IPS-NIHi11 (cell line): ENCODE results near the gene KCTD13.
"Not testable (repeated sequence)": the region's sequence is repeated elsewhere in the genome, so short reads cannot be mapped to it uniquely, and the experiment has no call there.

Experiments used
- DNase-seq: peaks from one replicate; pipeline ENCODE4 v3.0.0; 2012; ENCODE audit warnings: mixed read lengths, low spot score

Gene KCTD13

GRCh38 chr16:29906520-29907244 is 19.3 kb downstream of the KCTD13 start:
- no peak for DNase-seq

- no peak for DNase-seq
These were observed 20.4 kb downstream of the KCTD13 start for GRCh38 chr16:29905668-29906067.

- DNase-seq, result no peak
These were observed 21.1 kb downstream of the KCTD13 start for GRCh38 chr16:29904947-29905346.

GRCh38 chr16:29903590-29903989 is 22.4 kb downstream of the KCTD13 start:
- no peak for DNase-seq

- no peak for DNase-seq
These were observed 24.4 kb downstream of the KCTD13 start for GRCh38 chr16:29901607-29901945.

- DNase-seq, result peak; percentile 33
These were observed 25.0 kb downstream of the KCTD13 start for GRCh38 chr16:29900888-29901606.

GRCh38 chr16:29900102-29900887 is 25.7 kb downstream of the KCTD13 start, which contains the start of gene ASPHD1:
Gene ASPHD1 (plus strand): TSS chr16:29900488. CDS start chr16:29900972, 484 bp downstream.
- peak; percentile 91 for DNase-seq

- peak; percentile 88 for DNase-seq
These were observed 26.4 kb downstream of the KCTD13 start, which contains the start of gene SEZ6L2 for GRCh38 chr16:29899516-29900101. Gene SEZ6L2 (minus strand): TSS chr16:29899550. CDS start chr16:29899019, 531 bp downstream.

- peak; percentile 86 for DNase-seq
These were observed 27.1 kb downstream of the KCTD13 start for GRCh38 chr16:29898804-29899515.

GRCh38 chr16:29898135-29898803 is 27.8 kb downstream of the KCTD13 start:
- DNase-seq, result peak; percentile 46

GRCh38 chr16:29897333-29897732 is 28.7 kb downstream of the KCTD13 start:
- DNase-seq, result no peak

GRCh38 chr16:29896841-29897240 is 29.2 kb downstream of the KCTD13 start:
- DNase-seq, result peak; percentile 2

- no peak for DNase-seq
These were observed 31.7 kb downstream of the KCTD13 start for GRCh38 chr16:29894352-29894751.

- DNase-seq, result no peak
These were observed 32.5 kb downstream of the KCTD13 start for GRCh38 chr16:29893553-29893952.

GRCh38 chr16:29892458-29892813 is 33.6 kb downstream of the KCTD13 start:
- no peak for DNase-seq

- DNase-seq, result no peak
These were observed 34.2 kb downstream of the KCTD13 start for GRCh38 chr16:29891525-29892457.

GRCh38 chr16:29889372-29889771 is 36.7 kb downstream of the KCTD13 start:
- not testable (repeated sequence) for DNase-seq

GRCh38 chr16:29883987-29884386 is 42.0 kb downstream of the KCTD13 start:
- DNase-seq, result no peak

GRCh38 chr16:29881050-29881449 is 45.0 kb downstream of the KCTD13 start:
- no peak for DNase-seq

- DNase-seq, result no peak
These were observed 47.9 kb downstream of the KCTD13 start for GRCh38 chr16:29878172-29878571.
